ENCODE measurements around the gene ARMH1.
"Not testable (repeated sequence)": the region's sequence is repeated elsewhere in the genome, so short reads cannot be mapped to it uniquely, and the experiment has no call there.

The ARMH1 gene

GRCh38 chr1:44694863-44695478, 20.5 kb downstream of the ARMH1 start:
- TF ChIP-seq JUND (IDR thresholded peaks at IDR 0.05; ENCODE audit: low read depth), result no peak
- in situ Hi-C loops (cut with HindIII; ENCODE audit: low pct_unique_long_range_greater_than_20kb, low sequenced_read_pairs), result no loop called here
- no peak for DNase-seq (ENCODE audit: low read depth in 1 of 2, low spot score in 1 of 2)

GRCh38 chr1:44695671-44696070, 21.2 kb downstream of the ARMH1 start:
- in situ Hi-C loops (cut with HindIII; ENCODE audit: low pct_unique_long_range_greater_than_20kb, low sequenced_read_pairs), result no loop called here
- no peak for TF ChIP-seq JUND (IDR thresholded peaks at IDR 0.05; ENCODE audit: low read depth)
- DNase-seq (ENCODE audit: low read depth in 1 of 2, low spot score in 1 of 2), result no peak

DNA sequence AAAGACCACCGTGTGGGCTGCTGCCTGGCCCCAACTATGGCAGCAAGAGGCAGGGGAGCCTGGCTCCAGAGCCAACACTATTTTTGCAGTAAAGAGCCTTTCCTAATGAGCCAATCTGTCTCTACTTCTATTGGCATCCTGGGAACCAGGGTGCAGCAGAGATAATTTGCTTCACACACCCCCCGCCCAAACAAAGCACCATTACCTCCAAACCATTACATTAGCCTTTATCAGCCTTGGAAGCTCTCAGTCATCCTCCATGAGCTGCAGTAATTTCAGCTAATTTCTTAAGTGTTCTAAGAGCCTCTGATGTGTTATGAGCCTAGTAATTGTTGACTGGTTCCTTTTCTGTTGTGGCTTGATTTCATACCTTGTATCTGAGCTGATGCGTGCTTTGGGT, 21.6 kb downstream of the ARMH1 start:
- no peak for DNase-seq (ENCODE audit: low read depth in 1 of 2, low spot score in 1 of 2)
- no peak for TF ChIP-seq JUND (IDR thresholded peaks at IDR 0.05; ENCODE audit: low read depth)
- in situ Hi-C loops (cut with HindIII; ENCODE audit: low pct_unique_long_range_greater_than_20kb, low sequenced_read_pairs), result no loop called here

DNA sequence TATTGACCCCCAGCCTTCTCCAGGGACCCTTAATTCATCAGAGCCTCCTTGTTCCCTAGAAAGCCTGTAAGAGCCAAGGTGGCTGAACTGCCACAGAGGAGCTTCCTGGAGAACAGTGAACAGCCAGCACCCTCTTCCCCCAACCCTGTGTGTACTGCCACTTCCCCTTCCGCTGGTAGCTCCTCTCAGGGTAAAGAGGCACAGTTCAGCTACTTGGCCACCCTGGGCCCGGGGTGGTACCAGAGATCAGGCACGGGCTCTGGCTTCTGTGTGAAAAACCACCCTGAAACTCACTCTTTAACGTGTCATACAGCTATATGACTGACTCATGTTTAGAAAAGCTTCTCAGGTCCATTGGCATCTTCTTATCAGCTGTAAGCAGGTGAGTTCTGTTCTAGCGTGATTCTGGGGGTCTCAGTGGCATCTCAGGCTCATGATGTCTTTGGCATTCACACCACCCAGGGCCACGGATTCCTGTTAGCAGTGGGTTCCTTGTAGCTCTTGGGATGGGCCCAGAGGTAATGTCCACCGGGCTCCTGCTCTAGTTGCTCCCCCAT, 22.4 kb downstream of the ARMH1 start:
- DNase-seq (ENCODE audit: low read depth in 1 of 2, low spot score in 1 of 2), result no peak
- in situ Hi-C loops (cut with HindIII; ENCODE audit: low pct_unique_long_range_greater_than_20kb, low sequenced_read_pairs), result no loop called here
- no peak for TF ChIP-seq JUND (IDR thresholded peaks at IDR 0.05; ENCODE audit: low read depth)

DNA sequence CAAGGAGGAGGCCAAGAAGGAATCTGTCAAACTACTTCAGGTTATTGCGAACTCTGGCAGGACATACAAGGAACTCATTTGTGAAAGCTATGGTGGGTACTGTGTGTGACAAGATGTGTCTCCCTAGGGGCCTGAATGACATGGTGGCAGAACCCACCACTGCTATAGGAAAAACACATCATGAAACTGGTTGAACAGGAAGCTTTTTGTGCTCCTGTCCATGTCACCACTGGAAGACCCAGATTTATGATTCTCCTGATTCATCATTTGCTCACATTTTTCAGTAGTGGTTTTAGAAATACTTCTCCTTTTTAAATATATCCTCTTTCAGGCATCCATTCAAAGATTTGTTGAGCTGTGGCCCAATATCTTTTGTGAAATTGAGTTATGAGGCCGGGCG, 23.6 kb downstream of the ARMH1 start:
- DNase-seq (ENCODE audit: low read depth in 1 of 2, low spot score in 1 of 2), result no peak
- no peak for TF ChIP-seq JUND (IDR thresholded peaks at IDR 0.05; ENCODE audit: low read depth)
- in situ Hi-C loops (cut with HindIII; ENCODE audit: low pct_unique_long_range_greater_than_20kb, low sequenced_read_pairs), result no loop called here

- DNase-seq (ENCODE audit: low read depth in 1 of 2, low spot score in 1 of 2); in situ Hi-C loops (cut with HindIII; ENCODE audit: low pct_unique_long_range_greater_than_20kb, low sequenced_read_pairs): not testable (repeated sequence)
Measured at GRCh38 chr1:44699375-44699774, 24.9 kb downstream of the ARMH1 start.

DNA sequence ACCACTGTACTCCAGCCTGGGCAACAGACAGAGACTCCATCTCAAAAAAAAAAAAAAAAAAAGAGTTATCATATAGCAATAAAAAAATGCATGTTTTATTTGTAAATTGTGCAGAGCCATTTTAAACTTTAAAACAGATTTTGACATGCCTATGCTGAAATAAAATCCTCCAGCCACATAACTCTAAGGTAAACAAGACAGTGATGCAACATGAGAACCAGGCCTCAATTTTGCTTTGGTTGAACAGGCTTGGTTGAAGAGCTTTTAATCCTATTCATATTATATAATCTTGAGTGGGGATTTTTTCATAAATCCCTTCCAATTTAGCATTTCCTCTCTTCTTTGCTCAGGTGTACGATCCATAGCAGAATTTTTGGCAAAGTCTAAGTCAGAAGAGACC, 26.1 kb downstream of the ARMH1 start:
- in situ Hi-C loops (cut with HindIII; ENCODE audit: low pct_unique_long_range_greater_than_20kb, low sequenced_read_pairs), result no loop called here
- DNase-seq (ENCODE audit: low read depth in 1 of 2, low spot score in 1 of 2), result no peak
- no peak for TF ChIP-seq JUND (IDR thresholded peaks at IDR 0.05; ENCODE audit: low read depth)

GRCh38 chr1:44701141-44701573, 26.6 kb downstream of the ARMH1 start:
- in situ Hi-C loops (cut with HindIII; ENCODE audit: low pct_unique_long_range_greater_than_20kb, low sequenced_read_pairs), result no loop called here
- no peak for DNase-seq (ENCODE audit: low read depth in 1 of 2, low spot score in 1 of 2)
- TF ChIP-seq JUND (IDR thresholded peaks at IDR 0.05; ENCODE audit: low read depth), result no peak

DNA sequence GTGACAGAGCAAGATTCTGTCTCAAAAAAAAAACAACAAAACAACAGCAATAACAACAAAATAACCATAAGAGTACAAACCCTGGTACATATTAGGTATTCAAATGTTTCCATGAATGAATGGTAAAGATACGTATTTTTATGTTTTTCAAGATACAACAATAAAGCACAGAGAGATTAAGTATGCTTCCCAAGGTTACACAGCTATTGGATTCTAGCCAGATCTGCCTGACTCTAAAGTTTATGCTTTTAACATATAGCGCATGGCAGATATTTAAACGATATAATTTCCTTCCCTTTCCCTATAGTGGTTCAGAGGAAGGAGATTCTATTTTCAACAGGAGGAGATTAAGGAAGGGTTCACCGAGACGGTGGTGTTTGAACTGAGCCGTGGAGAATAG, 31.0 kb downstream of the ARMH1 start:
- TF ChIP-seq JUND (IDR thresholded peaks at IDR 0.05; ENCODE audit: low read depth), result no peak
- DNase-seq (ENCODE audit: low read depth in 1 of 2, low spot score in 1 of 2), result no peak
- in situ Hi-C loops (cut with HindIII; ENCODE audit: low pct_unique_long_range_greater_than_20kb, low sequenced_read_pairs), result no loop called here

DNA sequence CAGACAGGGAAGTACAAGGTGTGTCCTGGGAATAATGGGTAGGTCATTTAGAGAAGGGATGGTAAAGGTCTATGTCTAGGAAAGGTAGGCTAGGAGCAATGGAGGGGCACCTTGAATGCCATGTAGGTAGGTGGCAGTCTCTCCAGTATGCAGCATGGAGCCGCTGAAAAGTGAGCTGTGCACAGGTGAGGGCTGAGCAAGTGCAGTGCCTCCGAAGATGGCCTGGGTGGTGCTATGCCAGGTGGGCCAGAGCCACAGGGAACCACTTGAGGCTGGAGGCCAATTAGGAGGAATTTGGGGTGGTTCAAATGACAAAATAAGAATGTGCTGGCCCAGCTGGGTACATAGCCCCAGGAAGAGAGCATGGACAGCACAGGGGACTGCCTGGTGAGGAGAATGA, 31.4 kb downstream of the ARMH1 start:
- in situ Hi-C loops (cut with HindIII; ENCODE audit: low pct_unique_long_range_greater_than_20kb, low sequenced_read_pairs), result no loop called here
- DNase-seq (ENCODE audit: low read depth in 1 of 2, low spot score in 1 of 2), result no peak
- TF ChIP-seq JUND (IDR thresholded peaks at IDR 0.05; ENCODE audit: low read depth), result no peak

GRCh38 chr1:44707112-44707881, 32.8 kb downstream of the ARMH1 start:
- TF ChIP-seq JUND (IDR thresholded peaks at IDR 0.05; ENCODE audit: low read depth), result no peak
- in situ Hi-C loops (cut with HindIII; ENCODE audit: low pct_unique_long_range_greater_than_20kb, low sequenced_read_pairs), result no loop called here
- DNase-seq (ENCODE audit: low read depth in 1 of 2, low spot score in 1 of 2), result no peak

GRCh38 chr1:44707959-44708831, 33.7 kb downstream of the ARMH1 start:
- no peak for TF ChIP-seq JUND (IDR thresholded peaks at IDR 0.05; ENCODE audit: low read depth)
- in situ Hi-C loops (cut with HindIII; ENCODE audit: low pct_unique_long_range_greater_than_20kb, low sequenced_read_pairs), result no loop called here
- peak in 1 of 2 experiments; percentile 72 for DNase-seq (ENCODE audit: low read depth in 1 of 2, low spot score in 1 of 2)
